Measurements from ENCODE around the gene ZNF638. TPM values are rescaled to one million over a fixed set of nuclear protein-coding genes. Genes with fewer than 3 reads are reported as not detected.

Gene ZNF638
- total and polyA plus RNA-seq, 10 of the 15 experiments (the other 5 are each of a cell fraction or from before 2014, with no cell fraction given), result 37.6 to 133 (median 64.5) TPM

- ChIA-PET RAD21 (ENCODE audit: unreplicated experiment) (no interaction called here), SMC1A (ENCODE audit: uncharacterized antibody, unreplicated experiment) (interaction anchor here (1.6 kb wide), 1 partner anchor 163 kb away, joined by 4 read pairs; no protein-coding TSS in a partner anchor), CTCF (interaction anchor here (1.9 to 3.0 kb wide), 2 partner anchors 47 to 260 kb away, joined by 4 to 12 read pairs; no protein-coding TSS in a partner anchor), POLR2A (no interaction called here)
- H3K9ac ChIP-seq (ENCODE audit: control insufficient read depth, insufficient read depth, low read length), result no peak overlapping the region
- H2AFZ ChIP-seq (ENCODE audit: control insufficient read depth, low read depth, low read length), result no peak overlapping the region
- no peaks in the 10 kb centered on the region for H4K20me1 ChIP-seq (ENCODE audit: control insufficient read depth, insufficient read depth)
- no TSS peak for BruUV-seq (replicated peaks)
- no peak overlapping the region for H3K27ac ChIP-seq (ENCODE audit: control insufficient read depth, insufficient read depth)
- in situ Hi-C loops (cut with MboI) (no loop called here), intact Hi-C loops (cut with micrococcal nuclease; ENCODE audit: unreplicated experiment) (no loop called here)
- FAIRE-seq (no peak), ATAC-seq (no peak), DNase-seq (ENCODE audit: low read depth, low spot score) (no peak)
- no peak for TF ChIP-seq CREM (IDR thresholded peaks at IDR 0.05; ENCODE audit: low read depth)
- no peak for TF ChIP-seq SIX5 (IDR thresholded peaks at IDR 0.05; ENCODE audit: low read depth, low read length, severe bottlenecking)
- TF ChIP-seq POLR2AphosphoS2 (IDR thresholded peaks at IDR 0.05; ENCODE audit: low read depth, low read length), result no peak
- TF ChIP-seq SREBF2 (IDR thresholded peaks at IDR 0.05; ENCODE audit: low read length), result no peak
- TF ChIP-seq YY1 (IDR thresholded peaks at IDR 0.05; ENCODE audit: low read depth, low read length), result no peak
- no peak for TF ChIP-seq SIN3A (IDR thresholded peaks at IDR 0.05; ENCODE audit: low read depth, low read length)
- no peak overlapping the region for H3K4me3 ChIP-seq
- peaks cover 5% of the 10 kb centered on the region; the same call in 1 of the 3 replicates for H3K9me3 ChIP-seq (replicated peaks; ENCODE audit: control insufficient read depth, insufficient read depth, low read length)
- no peaks in the 10 kb centered on the region for H3K36me3 ChIP-seq (ENCODE audit: control insufficient read depth in 2 of 2, insufficient read depth in 2 of 2, low read length in 1 of 2)
- peaks cover 5 to 14% of the 10 kb centered on the region in 2 experiments; a peak in 3 of 4 replicates for H3K27me3 ChIP-seq (replicated peaks in 1 of 2; ENCODE audit: control insufficient read depth in 2 of 2, insufficient read depth in 2 of 2, low read length in 1 of 2)
- no peaks in the 10 kb centered on the region for H3K79me2 ChIP-seq (ENCODE audit: control insufficient read depth, insufficient read depth, low read length)
- WGBS (ENCODE audit: insufficient coverage, insufficient replicate concordance, low lambda C conversion rate, missing lambda C conversion rate), result 48% methylated on average over 5 of the region's 5 CpGs
- H3K4me2 ChIP-seq (ENCODE audit: control insufficient read depth, insufficient read depth), result no peak overlapping the region
- H3K4me1 ChIP-seq (ENCODE audit: control insufficient read depth, insufficient read depth, low read length), result no peaks in the 10 kb centered on the region
These were observed 131.2 kb downstream of the ZNF638 start for GRCh38 chr2:71462641-71463341.

GRCh38 chr2:71463342-71463654 is 131.7 kb downstream of the ZNF638 start:
- no peak overlapping the region for H3K27ac ChIP-seq (ENCODE audit: control insufficient read depth, insufficient read depth)
- peaks cover 7 to 18% of the 10 kb centered on the region in 2 experiments; a peak in 3 of 4 replicates for H3K27me3 ChIP-seq (replicated peaks in 1 of 2; ENCODE audit: control insufficient read depth in 2 of 2, insufficient read depth in 2 of 2, low read length in 1 of 2)
- no TSS peak for BruUV-seq (replicated peaks)
- intact Hi-C loops (cut with micrococcal nuclease; ENCODE audit: unreplicated experiment) (no loop called here), in situ Hi-C loops (cut with MboI) (no loop called here)
- CTCF ChIA-PET, result interaction anchor here (1.0 kb wide), 1 partner anchor 8 kb away, joined by 3 read pairs; no protein-coding TSS in a partner anchor
- H3K9me3 ChIP-seq (replicated peaks; ENCODE audit: control insufficient read depth, insufficient read depth, low read length), result peaks cover 5% of the 10 kb centered on the region; the same call in 1 of the 3 replicates
- SMC1A ChIA-PET (ENCODE audit: uncharacterized antibody, unreplicated experiment), result interaction anchor here (1.6 kb wide), 1 partner anchor 164 kb away, joined by 4 read pairs; no protein-coding TSS in a partner anchor
- H3K4me3 ChIP-seq, result no peak overlapping the region
- H3K36me3 ChIP-seq (ENCODE audit: control insufficient read depth in 2 of 2, insufficient read depth in 2 of 2, low read length in 1 of 2), result no peaks in the 10 kb centered on the region
- no peaks in the 10 kb centered on the region for H3K4me1 ChIP-seq (ENCODE audit: control insufficient read depth, insufficient read depth, low read length)
- ATAC-seq, result no peak
- H3K79me2 ChIP-seq (ENCODE audit: control insufficient read depth, insufficient read depth, low read length), result no peaks in the 10 kb centered on the region
- no peak overlapping the region for H3K9ac ChIP-seq (ENCODE audit: control insufficient read depth, insufficient read depth, low read length)
- H2AFZ ChIP-seq (ENCODE audit: control insufficient read depth, low read depth, low read length), result no peak overlapping the region
- H3K4me2 ChIP-seq (ENCODE audit: control insufficient read depth, insufficient read depth), result no peak overlapping the region
- POLR2A ChIA-PET, result no interaction called here
- RAD21 ChIA-PET (ENCODE audit: unreplicated experiment), result no interaction called here
- 21% methylated on average over 6 of the region's 7 CpGs for WGBS (ENCODE audit: insufficient coverage, insufficient replicate concordance, low lambda C conversion rate, missing lambda C conversion rate)
- no peak for FAIRE-seq
- H4K20me1 ChIP-seq (ENCODE audit: control insufficient read depth, insufficient read depth), result no peaks in the 10 kb centered on the region; the same call in 1 of the 2 replicates
- no peak for DNase-seq (ENCODE audit: low read depth, low spot score)
- TF ChIP-seq YBX1 (IDR thresholded peaks at IDR 0.05) (no peak), CREB1 (IDR thresholded peaks at IDR 0.05; ENCODE audit: low read depth) (no peak), SUZ12 (IDR thresholded peaks at IDR 0.05; ENCODE audit: unreplicated experiment) (no peak), SIX5 (IDR thresholded peaks at IDR 0.05; ENCODE audit: low read depth, low read length, severe bottlenecking) (no peak), PBX3 (IDR thresholded peaks at IDR 0.05; ENCODE audit: insufficient replicate concordance, low read depth, low read length) (no peak), IKZF2 (IDR thresholded peaks at IDR 0.05) (no peak), PML (IDR thresholded peaks at IDR 0.05; ENCODE audit: low read length) (no peak), BRCA1 (IDR thresholded peaks at IDR 0.05; ENCODE audit: low read depth, low read length) (no peak)

Data from GM12878 (cell line).